ENCODE measurements around the gene LHX5. TPM values are rescaled to one million over a fixed set of nuclear protein-coding genes. Genes with fewer than 3 reads are reported as not detected.

Gene LHX5
- total RNA-seq, 1 experiment from 2014 or later = not detected

DNA sequence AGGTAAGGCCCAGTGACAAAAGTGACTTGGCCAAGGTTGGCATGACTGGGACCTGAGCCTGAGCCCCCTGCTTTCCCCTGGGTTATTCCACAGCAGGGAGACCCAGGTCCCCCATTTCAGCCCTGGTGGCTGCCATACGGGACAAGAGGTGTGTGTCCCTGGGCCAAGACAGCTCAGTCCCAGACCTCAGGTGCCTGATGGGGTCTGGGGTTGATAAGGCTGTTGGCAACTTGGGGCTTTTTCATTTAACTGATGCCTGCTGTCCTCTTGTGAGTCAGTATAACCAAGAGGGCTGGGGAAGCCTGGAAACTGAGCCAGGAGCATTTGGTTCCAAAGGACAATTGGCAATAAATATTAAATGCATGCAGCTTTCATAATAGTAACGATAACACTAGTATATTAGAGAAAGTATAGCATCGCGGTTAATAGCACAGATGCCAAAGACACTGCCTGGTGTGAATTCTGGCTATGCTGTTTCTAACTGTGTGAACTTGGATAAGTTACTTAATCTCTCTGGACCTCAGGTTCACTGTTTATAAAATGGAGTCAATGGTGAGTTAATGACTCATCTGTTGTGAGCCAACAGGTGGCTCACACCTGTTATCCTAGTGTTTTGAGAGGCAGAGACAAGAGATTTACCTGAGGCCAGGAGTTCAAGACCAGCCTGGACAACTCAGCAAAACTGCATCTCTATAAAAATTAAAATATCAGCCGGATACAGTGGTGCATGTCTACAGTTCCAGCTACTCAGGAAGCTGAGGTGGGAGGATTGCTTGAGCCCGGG, 48.6 kb downstream of the LHX5 start:
- H3K9me3 Mint-ChIP-seq (ENCODE audit: unreplicated experiment) = no peaks in the 10 kb centered on the region
- CTCF ChIA-PET = interaction anchor here (0.5 to 2.8 kb wide), 2 partner anchors 9 to 1618 kb away, joined by 3 to 15 read pairs; no protein-coding TSS in a partner anchor
- no TSS peak for BruUV-seq (replicated peaks)
- peak overlapping the region; percentile 93 for H3K27ac Mint-ChIP-seq (ENCODE audit: low read depth, unreplicated experiment)
- intact Hi-C loops (cut with micrococcal nuclease) = loop anchor here (5.0 to 10.0 kb wide), 2 partner anchors 91 to 378 kb away; no protein-coding TSS in a partner anchor
- no peaks in the 10 kb centered on the region for H3K36me3 Mint-ChIP-seq (ENCODE audit: insufficient read depth, unreplicated experiment)
- TF ChIP-seq, protein P1, sequence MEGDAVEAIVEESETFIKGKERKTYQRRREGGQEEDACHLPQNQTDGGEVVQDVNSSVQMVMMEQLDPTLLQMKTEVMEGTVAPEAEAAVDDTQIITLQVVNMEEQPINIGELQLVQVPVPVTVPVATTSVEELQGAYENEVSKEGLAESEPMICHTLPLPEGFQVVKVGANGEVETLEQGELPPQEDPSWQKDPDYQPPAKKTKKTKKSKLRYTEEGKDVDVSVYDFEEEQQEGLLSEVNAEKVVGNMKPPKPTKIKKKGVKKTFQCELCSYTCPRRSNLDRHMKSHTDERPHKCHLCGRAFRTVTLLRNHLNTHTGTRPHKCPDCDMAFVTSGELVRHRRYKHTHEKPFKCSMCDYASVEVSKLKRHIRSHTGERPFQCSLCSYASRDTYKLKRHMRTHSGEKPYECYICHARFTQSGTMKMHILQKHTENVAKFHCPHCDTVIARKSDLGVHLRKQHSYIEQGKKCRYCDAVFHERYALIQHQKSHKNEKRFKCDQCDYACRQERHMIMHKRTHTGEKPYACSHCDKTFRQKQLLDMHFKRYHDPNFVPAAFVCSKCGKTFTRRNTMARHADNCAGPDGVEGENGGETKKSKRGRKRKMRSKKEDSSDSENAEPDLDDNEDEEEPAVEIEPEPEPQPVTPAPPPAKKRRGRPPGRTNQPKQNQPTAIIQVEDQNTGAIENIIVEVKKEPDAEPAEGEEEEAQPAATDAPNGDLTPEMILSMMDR (IDR thresholded peaks at IDR 0.05; ENCODE audit: unreplicated experiment) = no peak
- peaks cover 5% of the 10 kb centered on the region for H3K4me1 Mint-ChIP-seq (ENCODE audit: insufficient read depth, unreplicated experiment)
- POLR2A ChIA-PET = interaction anchor here (1.1 to 1.7 kb wide), 3 partner anchors 19 to 237 kb away, joined by 3 to 9 read pairs (median 4); partner anchors contain the start of genes DDX54, RITA1, SDS and SLC8B1
- peak; percentile 38 for DNase-seq (ENCODE audit: unreplicated experiment)
- no peaks in the 10 kb centered on the region for H3K27me3 Mint-ChIP-seq (ENCODE audit: insufficient read depth, unreplicated experiment)
- peak overlapping the region; percentile 91 for H3K4me3 Mint-ChIP-seq (ENCODE audit: unreplicated experiment)

DNA sequence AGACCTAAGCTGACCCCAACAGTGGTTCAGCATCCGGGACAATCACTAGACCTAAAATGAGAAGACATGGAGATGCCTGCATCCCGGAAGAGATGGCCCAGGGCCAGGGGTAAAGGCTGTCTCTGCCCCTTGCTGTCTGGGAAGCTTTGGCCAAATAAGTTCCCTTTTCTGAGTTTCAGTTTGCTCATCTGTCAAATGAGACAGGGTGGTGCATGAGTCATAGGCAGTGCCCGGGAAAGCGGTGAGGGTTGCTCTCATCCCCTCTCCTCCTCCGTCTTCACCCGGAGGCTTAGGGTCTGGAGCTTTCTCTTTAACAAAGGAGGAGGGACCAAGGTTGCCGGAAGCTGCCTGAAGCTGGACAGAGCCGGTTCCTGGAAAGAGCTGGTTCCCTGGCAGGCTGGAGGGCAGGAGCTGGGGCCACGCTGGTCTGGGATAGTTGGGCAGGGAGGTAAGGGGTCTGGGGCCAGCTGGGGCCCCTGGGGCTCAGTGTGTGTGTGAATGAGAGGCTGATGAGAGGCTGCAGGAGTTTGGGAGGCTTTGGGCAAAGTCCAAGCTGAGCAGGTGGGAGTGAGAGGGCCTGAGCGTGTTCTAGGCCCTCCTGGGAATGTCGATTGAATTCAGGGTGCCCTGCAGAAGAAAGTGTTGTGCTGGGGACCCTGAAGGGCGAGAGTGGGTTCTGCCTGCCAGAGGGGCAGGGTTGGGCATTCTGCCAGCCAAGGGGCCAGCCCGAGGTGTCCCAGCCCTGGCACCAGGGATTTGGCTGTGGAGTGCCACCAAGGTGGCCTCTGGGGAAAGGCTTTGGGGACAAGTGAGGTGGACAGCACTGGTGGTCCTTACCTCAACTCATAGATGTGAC, 49.4 kb downstream of the LHX5 start, which contains the start of gene SDSL:
SDSL (plus strand) TSS at position 351 of the 856 bp plus-strand sequence. CDS start 5,603 bp downstream, outside the sequence.
- H3K4me3 Mint-ChIP-seq (ENCODE audit: unreplicated experiment) = peak within 1 kb of the TSS; percentile 91
- H3K27me3 Mint-ChIP-seq (ENCODE audit: insufficient read depth, unreplicated experiment) = no peaks in the 10 kb centered on the region
- ChIA-PET POLR2A (interaction anchor here (0.8 to 1.7 kb wide), 6 partner anchors 14 to 237 kb away, joined by 3 to 9 read pairs (median 3); partner anchors contain the start of genes DDX54, RITA1, SDS and SLC8B1), CTCF (interaction anchor here (0.7 kb wide), 3 partner anchors 53 to 545 kb away, joined by 3 to 4 read pairs (median 3); no protein-coding TSS in a partner anchor)
- no peaks in the 10 kb centered on the region for H3K36me3 Mint-ChIP-seq (ENCODE audit: insufficient read depth, unreplicated experiment)
- intact Hi-C loops (cut with micrococcal nuclease) = loop anchor here (5.0 to 10.0 kb wide), 2 partner anchors 90 to 377 kb away; no protein-coding TSS in a partner anchor
- BruUV-seq (replicated peaks) = TSS peak; percentile 64
- H3K27ac Mint-ChIP-seq (ENCODE audit: low read depth, unreplicated experiment) = peak within 1 kb of the TSS; percentile 93
- TF ChIP-seq, protein P1 (IDR thresholded peaks at IDR 0.05; ENCODE audit: unreplicated experiment) = no peak
- H3K4me1 Mint-ChIP-seq (ENCODE audit: insufficient read depth, unreplicated experiment) = peaks cover 5% of the 10 kb centered on the region
- DNase-seq (ENCODE audit: unreplicated experiment) = peak; percentile 96
- no peaks in the 10 kb centered on the region for H3K9me3 Mint-ChIP-seq (ENCODE audit: unreplicated experiment)

DNA sequence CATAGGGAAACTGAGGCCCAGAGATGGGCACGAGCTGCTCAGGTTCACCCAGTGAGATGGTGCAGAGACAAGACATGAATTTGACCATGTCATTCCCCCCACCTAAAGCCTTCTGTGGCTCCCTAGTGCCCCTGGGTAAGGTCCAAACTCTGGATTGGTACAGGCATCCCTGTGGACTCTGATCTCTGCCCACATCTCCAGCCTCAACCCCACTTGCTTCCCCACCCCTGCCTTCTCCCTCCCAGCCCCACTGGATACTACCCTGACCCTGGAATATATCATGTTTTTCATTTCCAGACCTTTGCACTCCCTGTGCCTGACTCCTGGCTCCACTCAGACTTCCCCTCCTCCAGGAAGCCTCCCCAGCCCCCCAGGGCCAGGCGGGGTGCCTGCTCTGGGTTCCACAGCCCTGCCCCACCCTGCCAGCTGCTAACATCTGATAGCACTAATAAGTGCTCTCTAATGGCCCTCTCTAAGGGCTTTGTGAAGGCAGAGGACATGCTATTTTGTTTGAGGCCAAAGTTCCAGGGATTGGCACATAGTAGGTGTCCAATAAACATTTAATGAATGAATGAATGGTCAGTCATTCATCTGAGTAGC, 50.6 kb downstream of the LHX5 start:
- Mint-ChIP-seq H3K4me3 (ENCODE audit: unreplicated experiment) (peak overlapping the region; percentile 91), H3K9me3 (ENCODE audit: unreplicated experiment) (no peaks in the 10 kb centered on the region), H3K36me3 (ENCODE audit: insufficient read depth, unreplicated experiment) (no peaks in the 10 kb centered on the region), H3K27me3 (ENCODE audit: insufficient read depth, unreplicated experiment) (no peaks in the 10 kb centered on the region), H3K27ac (ENCODE audit: low read depth, unreplicated experiment) (no peak overlapping the region), H3K4me1 (ENCODE audit: insufficient read depth, unreplicated experiment) (peaks cover 5% of the 10 kb centered on the region)
- TF ChIP-seq, protein P1 (IDR thresholded peaks at IDR 0.05; ENCODE audit: unreplicated experiment) = no peak
- no peak for DNase-seq (ENCODE audit: unreplicated experiment)
- ChIA-PET POLR2A (interaction anchor here (1.5 kb wide), 1 partner anchor 235 kb away, joined by 4 read pairs; the partner anchor contains the start of genes DDX54 and RITA1), CTCF (interaction anchor here (0.7 kb wide), 1 partner anchor 52 kb away, joined by 3 read pairs; no protein-coding TSS in a partner anchor)
- BruUV-seq (replicated peaks) = no TSS peak
- intact Hi-C loops (cut with micrococcal nuclease) = loop anchor here (5.0 to 10.0 kb wide), 2 partner anchors 89 to 376 kb away; no protein-coding TSS in a partner anchor

Data from MCF 10A (cell line).